Spinal cord (tissue), 10 donors: Measurements from ENCODE around the gene HECW1. TPM values are rescaled to one million over a fixed set of nuclear protein-coding genes. Genes with fewer than 3 reads are reported as not detected.
"Not testable (repeated sequence)": the region's sequence is repeated elsewhere in the genome, so short reads cannot be mapped to it uniquely, and the experiment has no call there.

ENCODE experiments used
- DNase-seq, 6 donors: peaks; one replicate each; pipeline versions ENCODE4 v3.0.0 to v3.0.0-alpha.2; 2013 to 2015; ENCODE audit warnings: low spot score in 6 of 6, low read depth in 4 of 6
- H3K27ac ChIP-seq: one replicate; pipeline ENCODE4 v1.5.1; 2013; ENCODE audit warnings: low read depth, low read length, control low read depth
- H3K27me3 ChIP-seq: one replicate; pipeline ENCODE4 v1.6.1; 2013; ENCODE audit warnings: low read length; ENCODE audit not compliant: control insufficient read depth, insufficient read depth
- H3K36me3 ChIP-seq: one replicate; pipeline ENCODE4 v1.6.1; 2013; ENCODE audit warnings: low read length; ENCODE audit not compliant: control insufficient read depth, insufficient read depth
- H3K4me1 ChIP-seq: one replicate; pipeline ENCODE4 v1.6.1; 2013; ENCODE audit warnings: low read length; ENCODE audit not compliant: control insufficient read depth, insufficient read depth
- H3K4me3 ChIP-seq: one replicate; pipeline ENCODE4 v1.5.1; 2013; ENCODE audit warnings: low read depth, low read length, control low read depth
- H3K9me3 ChIP-seq: one replicate; pipeline ENCODE4 v1.6.1; 2013; ENCODE audit warnings: low read length; ENCODE audit not compliant: control insufficient read depth, insufficient read depth
- WGBS: methylation state at CpG from one replicate; pipeline ENCODE4 v1.1.5; 2013; ENCODE audit warnings: missing lambda C conversion rate; ENCODE audit not compliant: insufficient coverage; 5-methylcytosine and 5-hydroxymethylcytosine counted together
- polyA plus RNA-seq, 2 donors: library from polyadenylated mRNA; unstranded; fragments of 120-200 nt; gene quantifications; one replicate each; pipeline ENCODE4 v1.2.1, GENCODE V29; 2013; ENCODE audit not compliant: insufficient read length in 2 of 2
- total RNA-seq, 2 donors: library from RNA; depleted of rRNA in 1 of 2; stranded (reverse); fragments of 120-200 nt in 1 of 2; fragments of >200 nt in 1 of 2; gene quantifications; one replicate each; pipeline versions ENCODE4 v1.2.3 to v1.2.4, GENCODE V29; 2013 to 2014
- donor health status: healthy.

Gene HECW1
- total and polyA plus RNA-seq, 4 donors, result 10.7 to 23.5 (median 18.4) TPM

DNA sequence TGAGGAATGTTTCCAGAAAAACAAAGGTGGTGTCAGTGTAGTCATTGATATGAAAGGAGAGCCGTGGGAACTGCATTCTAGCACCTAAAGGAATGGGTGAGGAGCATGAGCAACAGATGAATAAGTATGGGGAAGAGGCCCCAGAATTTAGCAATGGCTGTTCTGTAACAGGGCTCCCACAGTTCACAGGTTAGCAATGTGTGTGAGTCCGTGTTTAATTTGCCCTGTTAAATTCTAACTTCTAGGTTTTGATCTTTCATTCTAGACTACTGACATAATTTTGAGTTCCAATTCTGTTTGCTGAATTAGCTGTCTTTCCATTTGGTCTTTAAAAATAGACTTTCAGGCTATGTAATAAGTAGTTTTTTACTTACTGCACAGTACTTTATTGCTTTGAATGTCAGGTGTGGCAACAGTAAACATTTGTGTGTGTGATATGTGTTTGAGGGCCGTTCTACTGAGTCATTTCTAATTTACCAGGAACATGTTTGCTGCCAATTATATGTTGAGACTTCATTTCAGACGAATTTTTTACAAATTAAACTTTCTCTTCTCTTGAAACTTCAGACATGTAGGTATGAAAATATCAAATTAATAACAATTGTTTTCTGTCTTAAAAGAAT, 479.2 kb downstream of the HECW1 start:
- Histone ChIP-seq H3K9me3 (no peaks in the 10 kb centered on the region), H3K4me3 (no peak overlapping the region), H3K27ac (no peak overlapping the region), H3K36me3 (no peaks in the 10 kb centered on the region), H3K4me1 (no peaks in the 10 kb centered on the region), H3K27me3 (no peaks in the 10 kb centered on the region)
- no peak for DNase-seq
- 62% methylated on average over 1 of the region's 4 CpGs for WGBS

DNA sequence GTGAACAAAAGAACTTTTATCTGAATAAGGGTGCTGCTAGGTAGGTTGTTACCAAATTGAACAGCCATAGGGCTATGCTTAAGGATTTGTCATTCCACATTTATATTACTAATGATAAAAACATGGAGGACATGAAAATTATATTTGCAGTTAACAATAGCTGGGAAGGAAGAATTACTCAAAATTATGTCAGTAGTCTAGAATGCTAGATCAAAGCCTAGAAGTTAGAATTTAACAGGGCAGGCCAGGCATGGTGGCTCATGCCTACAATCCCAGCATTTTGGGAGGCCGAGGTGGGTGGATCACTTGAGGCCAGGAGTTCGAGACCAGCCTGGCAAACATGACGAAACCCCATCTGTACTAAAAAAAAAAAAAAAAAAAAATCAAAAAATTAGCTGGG, 479.9 kb downstream of the HECW1 start:
- Histone ChIP-seq H3K27ac (no peak overlapping the region), H3K4me3 (no peak overlapping the region), H3K36me3 (no peaks in the 10 kb centered on the region), H3K27me3 (no peaks in the 10 kb centered on the region), H3K4me1 (no peaks in the 10 kb centered on the region), H3K9me3 (no peaks in the 10 kb centered on the region)
- WGBS, result no CpG with 5 or more reads among the region's 3 CpGs
- DNase-seq, result no peak

DNA sequence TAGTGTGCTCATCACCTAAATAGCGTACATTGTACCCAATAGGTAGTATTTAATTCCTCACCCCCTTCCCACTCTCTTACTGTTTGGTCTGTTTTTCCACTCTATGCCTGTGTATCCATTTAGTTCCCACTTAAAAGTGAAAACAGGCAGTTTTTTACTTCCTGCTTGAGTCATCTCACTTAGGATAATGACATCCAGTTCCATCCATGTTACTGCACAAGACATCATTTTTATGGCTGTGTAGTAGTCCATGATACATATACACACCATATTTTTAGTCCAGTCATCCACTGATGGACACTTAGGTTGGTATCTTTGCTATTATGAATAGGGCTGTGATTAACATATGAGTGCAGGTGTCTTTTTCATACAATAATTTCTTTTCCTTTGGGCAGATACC, 480.6 kb downstream of the HECW1 start:
- no peaks in the 10 kb centered on the region for H3K27me3 ChIP-seq
- H3K4me3 ChIP-seq, result no peak overlapping the region
- no peak overlapping the region for H3K27ac ChIP-seq
- H3K4me1 ChIP-seq, result no peaks in the 10 kb centered on the region
- no peaks in the 10 kb centered on the region for H3K9me3 ChIP-seq
- no peaks in the 10 kb centered on the region for H3K36me3 ChIP-seq
- DNase-seq, result no peak
- no CpG with 5 or more reads among the region's 1 CpG for WGBS

DNA sequence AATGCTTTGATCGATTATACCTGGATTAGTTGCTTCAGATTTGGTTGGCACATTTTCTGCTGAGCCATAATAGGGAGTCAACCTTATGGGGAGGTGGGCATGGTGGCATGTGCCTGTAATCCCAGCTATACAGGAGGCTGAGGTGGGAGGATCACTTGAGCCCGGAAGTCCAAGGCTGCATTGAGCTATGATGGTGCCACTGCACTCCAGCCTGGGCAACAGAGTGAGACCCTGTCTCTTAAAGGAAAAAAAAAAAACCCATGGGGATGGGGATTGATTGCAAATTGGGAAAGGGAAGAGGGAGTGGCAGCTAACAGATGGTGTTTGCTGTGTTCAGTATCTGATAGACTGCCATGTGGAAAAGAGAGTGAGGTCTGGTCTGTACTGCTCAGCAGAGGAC, 481.6 kb downstream of the HECW1 start:
- H3K27ac ChIP-seq, result no peak overlapping the region
- no peak overlapping the region for H3K4me3 ChIP-seq
- 93% methylated on average over 2 of the region's 2 CpGs for WGBS
- H3K36me3 ChIP-seq, result no peaks in the 10 kb centered on the region
- no peak for DNase-seq
- H3K4me1 ChIP-seq, result no peaks in the 10 kb centered on the region
- no peaks in the 10 kb centered on the region for H3K27me3 ChIP-seq
- H3K9me3 ChIP-seq, result no peaks in the 10 kb centered on the region

DNA sequence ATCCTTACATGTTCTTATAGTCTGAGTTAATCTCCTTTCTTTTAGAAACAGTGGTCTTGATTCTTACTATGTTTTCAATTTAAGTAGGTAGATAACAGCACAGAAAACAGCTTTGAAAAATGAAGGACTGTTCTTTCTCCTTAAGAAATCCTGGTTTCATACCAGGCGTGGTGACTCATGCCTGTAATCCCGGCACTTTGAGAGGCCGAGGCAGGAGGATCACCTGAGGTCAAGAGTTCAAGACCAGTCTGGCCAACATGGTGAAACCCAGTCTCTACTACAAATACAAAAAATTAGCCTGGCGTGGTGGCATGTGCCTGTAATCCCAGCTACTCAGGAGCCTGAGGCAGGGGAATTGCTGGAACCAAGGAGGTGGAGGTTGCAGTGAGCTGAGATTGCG, 484.0 kb downstream of the HECW1 start:
- 84% methylated on average over 3 of the region's 5 CpGs for WGBS
- not testable (repeated sequence) for DNase-seq, H3K4me1 ChIP-seq, H3K9me3 ChIP-seq, H3K36me3 ChIP-seq, H3K27me3 ChIP-seq, H3K27ac ChIP-seq, H3K4me3 ChIP-seq

DNA sequence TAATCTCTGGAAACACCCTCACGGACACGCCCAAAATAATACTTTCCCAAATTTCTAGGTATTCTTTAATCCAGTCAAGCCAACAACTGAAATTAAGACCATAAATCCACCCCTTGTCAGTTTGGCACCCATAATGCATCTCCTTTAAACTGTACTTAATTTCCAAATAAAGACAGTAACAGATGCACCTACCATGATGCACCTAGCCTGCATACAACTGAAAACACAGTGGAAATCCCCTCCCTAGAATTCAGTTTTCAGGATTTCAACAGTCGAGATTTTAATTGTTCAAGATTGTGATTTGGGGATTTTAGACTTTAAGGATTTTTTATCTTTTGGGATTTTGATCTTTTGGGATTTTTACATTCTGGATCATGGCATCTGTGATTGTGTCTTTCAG, 487.6 kb downstream of the HECW1 start:
- H3K4me1 ChIP-seq, result no peaks in the 10 kb centered on the region
- no peaks in the 10 kb centered on the region for H3K36me3 ChIP-seq
- H3K27me3 ChIP-seq, result no peaks in the 10 kb centered on the region
- DNase-seq, result no peak
- no peak overlapping the region for H3K4me3 ChIP-seq
- WGBS, result 95% methylated on average over 2 of the region's 3 CpGs
- no peaks in the 10 kb centered on the region for H3K9me3 ChIP-seq
- no peak overlapping the region for H3K27ac ChIP-seq

DNA sequence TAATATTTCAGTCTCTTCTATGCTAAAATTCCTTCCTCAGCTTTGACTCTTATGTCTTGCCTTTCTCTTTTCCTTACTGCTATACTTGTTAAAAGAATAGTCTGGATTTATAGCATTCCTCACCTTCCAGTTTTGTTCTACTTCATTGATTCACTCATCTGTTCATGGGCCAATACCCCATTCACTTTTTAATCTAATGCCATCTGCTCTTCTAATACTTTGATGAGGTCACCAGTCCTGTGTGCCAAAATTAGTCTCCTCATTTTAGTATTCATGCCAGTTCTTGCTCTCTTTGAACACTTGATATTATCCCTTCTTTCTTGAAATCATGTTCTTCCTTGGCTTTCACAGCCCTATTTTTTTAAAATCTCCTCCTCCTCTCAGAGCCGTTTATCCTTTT, 489.8 kb downstream of the HECW1 start:
- Histone ChIP-seq H3K36me3 (no peaks in the 10 kb centered on the region), H3K27ac (no peak overlapping the region), H3K27me3 (no peaks in the 10 kb centered on the region), H3K9me3 (no peaks in the 10 kb centered on the region), H3K4me1 (no peaks in the 10 kb centered on the region), H3K4me3 (no peak overlapping the region)
- peak in 1 of 6 donors; percentile 16 for DNase-seq
- WGBS, result no CpG with 5 or more reads among the region's 1 CpG

DNA sequence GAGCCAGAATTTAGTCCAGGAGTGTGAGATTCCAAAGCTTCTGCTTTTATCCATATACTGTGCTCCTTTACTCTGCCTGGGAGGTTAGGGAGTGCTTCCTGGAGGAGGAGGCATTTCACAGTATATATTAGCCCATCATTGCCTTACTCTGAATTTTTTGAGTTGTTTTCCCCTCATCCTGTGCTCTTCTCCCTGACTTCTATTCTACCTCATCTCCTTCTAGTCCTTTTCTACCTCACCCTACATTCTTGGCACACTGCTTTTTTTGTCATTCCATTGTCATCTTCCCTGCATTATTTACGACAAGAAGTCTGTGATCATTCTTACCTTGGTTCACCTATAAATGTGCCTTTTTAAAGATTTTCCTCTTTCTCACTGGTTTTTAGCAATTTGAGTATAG, 491.8 kb downstream of the HECW1 start:
- H3K36me3 ChIP-seq, result no peaks in the 10 kb centered on the region
- no peaks in the 10 kb centered on the region for H3K4me1 ChIP-seq
- no peak overlapping the region for H3K27ac ChIP-seq
- no CpG with 5 or more reads among the region's 1 CpG for WGBS
- H3K27me3 ChIP-seq, result no peaks in the 10 kb centered on the region
- H3K9me3 ChIP-seq, result no peaks in the 10 kb centered on the region
- no peak overlapping the region for H3K4me3 ChIP-seq
- DNase-seq, result no peak

DNA sequence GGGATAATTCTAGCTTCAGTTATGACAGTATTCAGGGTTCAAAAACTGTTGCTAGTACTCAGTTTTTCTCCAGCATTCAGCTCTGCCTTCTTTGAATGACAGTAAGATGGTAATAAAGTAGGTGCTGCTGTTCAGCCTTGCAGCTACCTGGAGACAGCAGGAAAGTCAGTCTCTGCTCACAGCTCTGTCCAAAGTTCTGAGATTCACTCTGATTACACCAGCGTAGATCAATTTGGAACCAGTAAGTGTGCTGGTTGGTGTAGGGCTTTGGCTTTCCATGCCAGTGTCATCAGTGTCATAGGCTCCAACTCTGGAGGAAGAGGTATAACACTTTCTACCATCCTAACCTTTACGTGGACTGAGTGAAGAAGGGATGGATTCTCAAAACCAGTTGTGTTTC, 496.6 kb downstream of the HECW1 start:
- Histone ChIP-seq H3K27ac (no peak overlapping the region), H3K4me3 (no peak overlapping the region), H3K27me3 (no peaks in the 10 kb centered on the region), H3K36me3 (peaks cover 3% of the 10 kb centered on the region), H3K9me3 (no peaks in the 10 kb centered on the region), H3K4me1 (peaks cover 4% of the 10 kb centered on the region)
- no peak for DNase-seq
- no CpG with 5 or more reads among the region's 2 CpGs for WGBS

DNA sequence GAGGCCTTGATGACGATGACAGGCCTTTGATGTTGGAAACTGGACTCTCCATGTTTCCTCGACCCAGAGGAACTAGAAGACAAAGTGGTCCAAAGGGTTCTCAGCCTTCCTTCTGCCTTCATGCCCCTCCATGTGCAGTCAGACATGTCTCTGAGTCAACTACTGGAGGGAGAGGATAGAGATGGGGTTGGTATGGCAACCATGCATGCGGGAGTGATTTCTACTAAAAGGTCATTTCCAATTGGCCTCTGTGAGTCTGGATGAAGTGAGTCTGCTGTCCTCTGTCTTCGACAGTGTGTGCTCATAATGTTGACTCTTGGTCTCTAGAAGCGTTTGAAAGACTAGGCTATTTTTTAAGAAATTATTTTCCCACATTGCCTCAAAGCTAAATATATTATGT, 499.7 kb downstream of the HECW1 start:
- Histone ChIP-seq H3K9me3 (no peaks in the 10 kb centered on the region), H3K27me3 (no peaks in the 10 kb centered on the region), H3K4me1 (peaks cover 4% of the 10 kb centered on the region), H3K36me3 (peaks cover 3% of the 10 kb centered on the region), H3K4me3 (no peak overlapping the region), H3K27ac (no peak overlapping the region)
- no peak for DNase-seq
- WGBS, result 100% methylated on average over 1 of the region's 5 CpGs
